Smooth muscle cell (in vitro differentiated cells): Measurements from ENCODE around the gene DSCAM. TPM values are rescaled to one million over a fixed set of nuclear protein-coding genes. Genes with fewer than 3 reads are reported as not detected.

Source experiments
- DNase-seq: peaks from one replicate; lab custom pipeline; 2025; ENCODE audit not compliant: unreplicated experiment; lab: John Stamatoyannopoulos, UW
- H2AFZ ChIP-seq: fragments of 200-600 bp; sonication (generic); 2 replicates; pipeline ENCODE4 v1.6.0; 2016; ENCODE audit warnings: antibody characterized with exemption, low read depth, mild to moderate bottlenecking
- H3F3A ChIP-seq: fragments of 200-600 bp; sonication (generic); 2 replicates; pipeline ENCODE4 v1.6.0; 2017; ENCODE audit warnings: antibody characterized with exemption, low read depth
- H3K27ac ChIP-seq: fragments of 200-600 bp; sonication (generic); 2 replicates; pipeline ENCODE4 v1.5.1; 2016; ENCODE audit warnings: low read depth, mild to moderate bottlenecking
- H3K27me3 ChIP-seq: fragments of 200-600 bp; sonication (generic); 2 replicates; pipeline ENCODE4 v1.6.1; 2016; ENCODE audit warnings: low read depth, mild to moderate bottlenecking
- H3K36me3 ChIP-seq: fragments of 200-600 bp; sonication (generic); 2 replicates; pipeline ENCODE4 v1.5.1; 2016; ENCODE audit warnings: low read depth
- H3K4me1 ChIP-seq: fragments of 200-600 bp; sonication (generic); 2 replicates; pipeline ENCODE4 v1.5.1; 2016; ENCODE audit warnings: low read depth
- H3K4me2 ChIP-seq: fragments of 200-600 bp; sonication (generic); 2 replicates; pipeline ENCODE4 v1.6.0; 2016; ENCODE audit warnings: mild to moderate bottlenecking
- H3K4me3 ChIP-seq: fragments of 200-600 bp; sonication (generic); 2 replicates; pipeline ENCODE4 v1.5.1; 2016; ENCODE audit warnings: mild to moderate bottlenecking
- H3K79me2 ChIP-seq: fragments of 200-600 bp; sonication (generic); 2 replicates; pipeline ENCODE4 v1.6.0; 2016; ENCODE audit warnings: low read depth, mild to moderate bottlenecking
- H3K9ac ChIP-seq: fragments of 200-600 bp; sonication (generic); 2 replicates; pipeline ENCODE4 v1.6.0; 2016; ENCODE audit warnings: low read depth
- H3K9me3 ChIP-seq: fragments of 200-600 bp; sonication (generic); replicated peaks from 2 replicates; pipeline ENCODE4 v1.5.1; 2016; ENCODE audit warnings: low read depth
- H4K20me1 ChIP-seq: fragments of 200-600 bp; sonication (generic); 2 replicates; pipeline ENCODE4 v1.6.0; 2016; ENCODE audit warnings: low read depth
- WGBS: methylation state at CpG from one replicate; pipeline ENCODE4 v1.1.7; 2016; ENCODE audit warnings: low lambda C conversion rate; 5-methylcytosine and 5-hydroxymethylcytosine counted together
- polyA plus RNA-seq: library from polyadenylated mRNA; unstranded; fragments of >200 nt; fragmentation: Nextera tagmentation; extraction: Ambion mirVana; gene quantifications from 2 replicates; pipeline ENCODE4 v1.2.1, GENCODE V29; 2016
- total RNA-seq: library from RNA; depleted of rRNA; stranded (reverse); fragments of >200 nt; gene quantifications from 2 replicates; pipeline ENCODE4 v1.2.3, GENCODE V29; 2014
- TF ChIP-seq, protein P1 (sequence below): fragments of 200-600 bp; sonication (generic); IDR thresholded peaks from 2 replicates; pipeline ENCODE4 v1.5.1; 2017; ENCODE audit warnings: borderline replicate concordance, mild to moderate bottlenecking, antibody characterized with exemption; ENCODE audit not compliant: insufficient read depth, poor library complexity, severe bottlenecking

DSCAM gene
- total and polyA plus RNA-seq, 2 experiments from 2014 or later, result not detected

- TF ChIP-seq, protein P1, sequence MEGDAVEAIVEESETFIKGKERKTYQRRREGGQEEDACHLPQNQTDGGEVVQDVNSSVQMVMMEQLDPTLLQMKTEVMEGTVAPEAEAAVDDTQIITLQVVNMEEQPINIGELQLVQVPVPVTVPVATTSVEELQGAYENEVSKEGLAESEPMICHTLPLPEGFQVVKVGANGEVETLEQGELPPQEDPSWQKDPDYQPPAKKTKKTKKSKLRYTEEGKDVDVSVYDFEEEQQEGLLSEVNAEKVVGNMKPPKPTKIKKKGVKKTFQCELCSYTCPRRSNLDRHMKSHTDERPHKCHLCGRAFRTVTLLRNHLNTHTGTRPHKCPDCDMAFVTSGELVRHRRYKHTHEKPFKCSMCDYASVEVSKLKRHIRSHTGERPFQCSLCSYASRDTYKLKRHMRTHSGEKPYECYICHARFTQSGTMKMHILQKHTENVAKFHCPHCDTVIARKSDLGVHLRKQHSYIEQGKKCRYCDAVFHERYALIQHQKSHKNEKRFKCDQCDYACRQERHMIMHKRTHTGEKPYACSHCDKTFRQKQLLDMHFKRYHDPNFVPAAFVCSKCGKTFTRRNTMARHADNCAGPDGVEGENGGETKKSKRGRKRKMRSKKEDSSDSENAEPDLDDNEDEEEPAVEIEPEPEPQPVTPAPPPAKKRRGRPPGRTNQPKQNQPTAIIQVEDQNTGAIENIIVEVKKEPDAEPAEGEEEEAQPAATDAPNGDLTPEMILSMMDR, result no peak
- H3K27ac ChIP-seq, result no peak overlapping the region
- no peaks in the 10 kb centered on the region for H3F3A ChIP-seq
- no peaks in the 10 kb centered on the region for H3K36me3 ChIP-seq
- no peak overlapping the region for H3K4me3 ChIP-seq
- H3K4me2 ChIP-seq, result no peak overlapping the region
- H3K9ac ChIP-seq, result no peak overlapping the region
- no peaks in the 10 kb centered on the region for H3K27me3 ChIP-seq
- no peaks in the 10 kb centered on the region for H3K4me1 ChIP-seq
- no peaks in the 10 kb centered on the region for H4K20me1 ChIP-seq
- no peak for DNase-seq
- 90% methylated on average over 3 of the region's 3 CpGs for WGBS
- no peaks in the 10 kb centered on the region for H3K79me2 ChIP-seq
- no peak overlapping the region for H2AFZ ChIP-seq
- no peaks in the 10 kb centered on the region for H3K9me3 ChIP-seq
These were observed 58.3 kb downstream of the DSCAM start for GRCh38 chr21:40788635-40789034.

DNA sequence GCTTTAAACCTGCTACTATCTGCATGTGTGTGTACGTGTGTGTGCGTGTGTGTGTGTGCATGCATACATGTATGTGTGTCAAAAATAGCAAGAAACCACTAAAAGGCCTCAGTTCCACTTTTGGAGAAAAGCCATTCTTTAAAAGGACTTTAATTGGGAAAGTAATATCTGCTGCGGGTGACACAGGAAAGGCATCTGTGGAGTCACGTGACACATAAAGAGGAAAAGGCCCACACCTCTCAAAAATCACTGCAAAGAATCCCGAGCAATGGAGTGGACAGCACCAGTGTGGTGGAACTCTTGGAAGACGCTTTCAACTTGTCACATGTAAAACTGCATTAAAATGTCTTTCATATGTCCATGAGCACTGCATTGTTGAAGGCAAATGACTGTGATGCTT lies 63.6 kb downstream of the DSCAM start:
- 83% methylated on average over 6 of the region's 6 CpGs for WGBS
- H3K36me3 ChIP-seq, result no peaks in the 10 kb centered on the region
- H3K4me2 ChIP-seq, result no peak overlapping the region
- H3K79me2 ChIP-seq, result no peaks in the 10 kb centered on the region
- no peak for DNase-seq
- H3K27me3 ChIP-seq, result no peaks in the 10 kb centered on the region
- no peaks in the 10 kb centered on the region for H3K9me3 ChIP-seq
- H3F3A ChIP-seq, result no peaks in the 10 kb centered on the region
- H3K4me3 ChIP-seq, result no peak overlapping the region
- TF ChIP-seq, protein P1, result no peak
- no peak overlapping the region for H2AFZ ChIP-seq
- no peak overlapping the region for H3K9ac ChIP-seq
- no peaks in the 10 kb centered on the region for H4K20me1 ChIP-seq
- no peaks in the 10 kb centered on the region for H3K4me1 ChIP-seq
- no peak overlapping the region for H3K27ac ChIP-seq

- no peaks in the 10 kb centered on the region for H3K79me2 ChIP-seq
- DNase-seq, result no peak
- H3K4me2 ChIP-seq, result no peak overlapping the region
- H3F3A ChIP-seq, result no peaks in the 10 kb centered on the region
- TF ChIP-seq, protein P1, result no peak
- H3K9me3 ChIP-seq, result no peaks in the 10 kb centered on the region
- 85% methylated on average over 5 of the region's 5 CpGs for WGBS
- H4K20me1 ChIP-seq, result no peaks in the 10 kb centered on the region
- peaks cover 3% of the 10 kb centered on the region for H3K27me3 ChIP-seq
- H2AFZ ChIP-seq, result no peak overlapping the region
- H3K4me1 ChIP-seq, result no peaks in the 10 kb centered on the region
- no peak overlapping the region for H3K4me3 ChIP-seq
- no peak overlapping the region for H3K27ac ChIP-seq
- no peak overlapping the region for H3K9ac ChIP-seq
- no peaks in the 10 kb centered on the region for H3K36me3 ChIP-seq
These were observed 76.4 kb downstream of the DSCAM start for GRCh38 chr21:40770435-40771055.

- Histone ChIP-seq H3K27ac (no peak overlapping the region), H3K9ac (no peak overlapping the region), H3K79me2 (no peaks in the 10 kb centered on the region), H3K36me3 (no peaks in the 10 kb centered on the region), H4K20me1 (no peaks in the 10 kb centered on the region), H3K9me3 (no peaks in the 10 kb centered on the region), H3K4me1 (no peaks in the 10 kb centered on the region), H3K27me3 (peaks cover 3% of the 10 kb centered on the region), H2AFZ (no peak overlapping the region), H3K4me3 (no peak overlapping the region), H3K4me2 (no peak overlapping the region), H3F3A (no peaks in the 10 kb centered on the region)
- TF ChIP-seq, protein P1, result no peak
- DNase-seq, result no peak
- 100% methylated on average over 1 of the region's 1 CpG for WGBS
These were observed 77.7 kb downstream of the DSCAM start for GRCh38 chr21:40769231-40769630.
